Measurements from ENCODE around the gene DNM1L.

- TF ChIP-seq POLR2AphosphoS5 (IDR thresholded peaks at IDR 0.05; ENCODE audit: low read depth): no peak
- TF ChIP-seq CTCF (IDR thresholded peaks at IDR 0.05; ENCODE audit: insufficient read depth, low read length): no peak
- TF ChIP-seq SPI1 (IDR thresholded peaks at IDR 0.05; ENCODE audit: borderline replicate concordance, low read depth): no peak
- no peak for TF ChIP-seq REST (IDR thresholded peaks at IDR 0.05; ENCODE audit: insufficient replicate concordance, low read depth)
These were observed 89.4 kb downstream of the DNM1L start for GRCh38 chr12:32768518-32768917.
